Sigmoid colon (tissue), 4 donors: ENCODE measurements around the gene TOLLIP.

Experiments
- POLR2A ChIP-seq, 2 donors: fragments of 450-650 bp; IDR thresholded peaks; one replicate each; pipeline ENCODE4 v1.6.1; 2016; ENCODE audit warnings: antibody characterized with exemption in 2 of 2, mild to moderate bottlenecking in 2 of 2, moderate library complexity in 2 of 2
- POLR2AphosphoS5 ChIP-seq, 4 donors: sonication (generic); formaldehyde crosslinking; IDR thresholded peaks; one replicate each; pipeline ENCODE4 v1.6.1; 2017; ENCODE audit warnings: antibody characterized with exemption in 4 of 4
- TF ChIP-seq, protein P1 (sequence below), 4 experiments: fragments of 450-650 bp in 3 of 4; fragments of 200-600 bp in 1 of 4; IDR thresholded peaks; one replicate each; pipeline ENCODE4 v1.5.1; 2016 to 2019; ENCODE audit warnings: antibody characterized with exemption in 4 of 4, mild to moderate bottlenecking in 3 of 4, moderate library complexity in 2 of 4

- TF ChIP-seq POLR2A (IDR thresholded peaks at IDR 0.05): no peak
- TF ChIP-seq, protein P1, sequence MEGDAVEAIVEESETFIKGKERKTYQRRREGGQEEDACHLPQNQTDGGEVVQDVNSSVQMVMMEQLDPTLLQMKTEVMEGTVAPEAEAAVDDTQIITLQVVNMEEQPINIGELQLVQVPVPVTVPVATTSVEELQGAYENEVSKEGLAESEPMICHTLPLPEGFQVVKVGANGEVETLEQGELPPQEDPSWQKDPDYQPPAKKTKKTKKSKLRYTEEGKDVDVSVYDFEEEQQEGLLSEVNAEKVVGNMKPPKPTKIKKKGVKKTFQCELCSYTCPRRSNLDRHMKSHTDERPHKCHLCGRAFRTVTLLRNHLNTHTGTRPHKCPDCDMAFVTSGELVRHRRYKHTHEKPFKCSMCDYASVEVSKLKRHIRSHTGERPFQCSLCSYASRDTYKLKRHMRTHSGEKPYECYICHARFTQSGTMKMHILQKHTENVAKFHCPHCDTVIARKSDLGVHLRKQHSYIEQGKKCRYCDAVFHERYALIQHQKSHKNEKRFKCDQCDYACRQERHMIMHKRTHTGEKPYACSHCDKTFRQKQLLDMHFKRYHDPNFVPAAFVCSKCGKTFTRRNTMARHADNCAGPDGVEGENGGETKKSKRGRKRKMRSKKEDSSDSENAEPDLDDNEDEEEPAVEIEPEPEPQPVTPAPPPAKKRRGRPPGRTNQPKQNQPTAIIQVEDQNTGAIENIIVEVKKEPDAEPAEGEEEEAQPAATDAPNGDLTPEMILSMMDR (IDR thresholded peaks at IDR 0.05): no peak
- no peak for TF ChIP-seq POLR2AphosphoS5 (IDR thresholded peaks at IDR 0.05)
These were observed 36.5 kb upstream of the TOLLIP start for GRCh38 chr11:1345737-1346513.
